Measurements from ENCODE around the gene SGCE.

SGCE gene

DNA sequence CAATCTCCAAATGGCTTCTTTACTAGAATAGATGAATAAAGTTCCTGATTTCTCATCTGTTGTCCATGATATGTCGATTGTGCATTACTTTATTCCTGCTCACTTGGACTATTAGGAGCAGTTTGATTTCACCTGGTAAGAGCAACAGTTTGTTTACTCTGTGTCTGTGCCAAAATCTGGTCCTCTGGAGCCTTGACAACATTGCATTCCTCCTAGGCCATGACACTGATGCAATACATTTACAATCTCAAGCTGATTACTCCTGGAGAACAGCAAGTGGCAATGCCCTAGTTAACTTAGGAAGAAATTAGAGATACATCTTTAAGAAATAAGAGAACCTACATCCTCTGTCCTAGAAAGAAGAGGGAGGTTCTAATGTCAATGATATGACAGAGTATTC is 71.8 kb downstream of the SGCE start:
- no peak overlapping the region for H3K4me2 ChIP-seq (ENCODE audit: low read length, poor library complexity, severe bottlenecking)
- no peak overlapping the region for H2AK5ac ChIP-seq (ENCODE audit: low read length, severe bottlenecking)
- H3K4me3 ChIP-seq (ENCODE audit: insufficient read depth in 1 of 2, low read depth in 1 of 2, low read length in 2 of 2) = no peak overlapping the region
- no peaks in the 10 kb centered on the region for H3K27me3 ChIP-seq (ENCODE audit: control insufficient read depth in 1 of 2, insufficient read depth in 1 of 2, low read length in 2 of 2)
- H3K4ac ChIP-seq (ENCODE audit: low read depth in 1 of 2, low read length in 2 of 2) = no peak overlapping the region
- H3K18ac ChIP-seq (ENCODE audit: low read depth in 1 of 2, low read length in 2 of 2) = no peak overlapping the region
- H3K4me1 ChIP-seq (ENCODE audit: control insufficient read depth, insufficient read depth, low read depth, low read length) = no peaks in the 10 kb centered on the region
- H2AFZ ChIP-seq (ENCODE audit: low read depth, low read length) = no peak overlapping the region
- H3K9me3 ChIP-seq (ENCODE audit: control insufficient read depth, low read length) = no peaks in the 10 kb centered on the region
- no peak overlapping the region for H2BK12ac ChIP-seq (ENCODE audit: low read length in 2 of 2)
- DNase-seq = no peak
- H2BK5ac ChIP-seq (ENCODE audit: low read depth, low read length, poor library complexity, severe bottlenecking) = no peak overlapping the region
- no peak overlapping the region for H4K8ac ChIP-seq (ENCODE audit: low read length)
- H2BK120ac ChIP-seq (ENCODE audit: low read depth, low read length) = no peak overlapping the region
- no peak overlapping the region for H3K23ac ChIP-seq (ENCODE audit: low read length in 2 of 2)
- no peak overlapping the region for H3K14ac ChIP-seq (ENCODE audit: low read length in 2 of 2)
- no peak overlapping the region for H3K27ac ChIP-seq (ENCODE audit: low read length, poor library complexity, severe bottlenecking)
- H3K9ac ChIP-seq (ENCODE audit: low read length) = no peak overlapping the region
- H3K79me1 ChIP-seq (replicated peaks; ENCODE audit: low read length, poor library complexity, severe bottlenecking) = peaks cover 2% of the 10 kb centered on the region
- no peak overlapping the region for H2BK15ac ChIP-seq (ENCODE audit: low read depth, poor library complexity, severe bottlenecking)
- H3K36me3 ChIP-seq (ENCODE audit: control insufficient read depth in 1 of 2, insufficient read depth in 2 of 2, low read depth in 1 of 2, low read length in 2 of 2) = peaks cover 0 to 45% of the 10 kb centered on the region in 2 experiments
- WGBS = 100% methylated on average over 1 of the region's 1 CpG
- no peak overlapping the region for H4K91ac ChIP-seq (ENCODE audit: low read length)

- Histone ChIP-seq H2BK12ac (ENCODE audit: low read length in 2 of 2) (no peak overlapping the region), H2BK120ac (ENCODE audit: low read depth, low read length) (no peak overlapping the region), H3K9ac (ENCODE audit: low read length) (no peak overlapping the region), H3K4me1 (ENCODE audit: control insufficient read depth, insufficient read depth, low read depth, low read length) (no peaks in the 10 kb centered on the region), H3K14ac (ENCODE audit: low read length in 2 of 2) (no peak overlapping the region), H2BK5ac (ENCODE audit: low read depth, low read length, poor library complexity, severe bottlenecking) (no peak overlapping the region), H4K8ac (ENCODE audit: low read length) (no peak overlapping the region), H3K27me3 (ENCODE audit: control insufficient read depth in 1 of 2, insufficient read depth in 1 of 2, low read length in 2 of 2) (no peaks in the 10 kb centered on the region), H3K36me3 (ENCODE audit: control insufficient read depth in 1 of 2, insufficient read depth in 2 of 2, low read depth in 1 of 2, low read length in 2 of 2) (peaks cover 0 to 38% of the 10 kb centered on the region in 2 experiments), H3K4me3 (ENCODE audit: insufficient read depth in 1 of 2, low read depth in 1 of 2, low read length in 2 of 2) (no peak overlapping the region), H3K4me2 (ENCODE audit: low read length, poor library complexity, severe bottlenecking) (no peak overlapping the region), H3K23ac (ENCODE audit: low read length in 2 of 2) (no peak overlapping the region), H3K18ac (ENCODE audit: low read depth in 1 of 2, low read length in 2 of 2) (no peak overlapping the region), H2AK5ac (ENCODE audit: low read length, severe bottlenecking) (no peak overlapping the region), H3K27ac (ENCODE audit: low read length, poor library complexity, severe bottlenecking) (peak overlapping the region; percentile 43), H3K9me3 (ENCODE audit: control insufficient read depth, low read length) (peaks cover 11% of the 10 kb centered on the region), H4K91ac (ENCODE audit: low read length) (no peak overlapping the region), H2BK15ac (ENCODE audit: low read depth, poor library complexity, severe bottlenecking) (no peak overlapping the region), H2AFZ (ENCODE audit: low read depth, low read length) (no peak overlapping the region), H3K79me1 (replicated peaks; ENCODE audit: low read length, poor library complexity, severe bottlenecking) (no peaks in the 10 kb centered on the region), H3K4ac (ENCODE audit: low read depth in 1 of 2, low read length in 2 of 2) (no peak overlapping the region)
- DNase-seq = peak; percentile 8
- no CpG with 5 or more reads among the region's 1 CpG for WGBS
Observed at GRCh38 chr7:94580601-94581000, 75.3 kb downstream of the SGCE start.

- H3K4me3 ChIP-seq (ENCODE audit: insufficient read depth in 1 of 2, low read depth in 1 of 2, low read length in 2 of 2) = no peak overlapping the region
- H3K4ac ChIP-seq (ENCODE audit: low read depth in 1 of 2, low read length in 2 of 2) = no peak overlapping the region
- no peak overlapping the region for H3K18ac ChIP-seq (ENCODE audit: low read depth in 1 of 2, low read length in 2 of 2)
- no peak overlapping the region for H3K27ac ChIP-seq (ENCODE audit: low read length, poor library complexity, severe bottlenecking)
- H4K8ac ChIP-seq (ENCODE audit: low read length) = no peak overlapping the region
- H3K36me3 ChIP-seq (ENCODE audit: control insufficient read depth in 1 of 2, insufficient read depth in 2 of 2, low read depth in 1 of 2, low read length in 2 of 2) = peaks cover 0 to 31% of the 10 kb centered on the region in 2 experiments
- H2AFZ ChIP-seq (ENCODE audit: low read depth, low read length) = no peak overlapping the region
- no peak overlapping the region for H2BK12ac ChIP-seq (ENCODE audit: low read length in 2 of 2)
- no peak overlapping the region for H3K4me2 ChIP-seq (ENCODE audit: low read length, poor library complexity, severe bottlenecking)
- H3K23ac ChIP-seq (ENCODE audit: low read length in 2 of 2) = no peak overlapping the region
- no peak for DNase-seq
- H2BK120ac ChIP-seq (ENCODE audit: low read depth, low read length) = no peak overlapping the region
- peaks cover 21% of the 10 kb centered on the region for H3K9me3 ChIP-seq (ENCODE audit: control insufficient read depth, low read length)
- no peaks in the 10 kb centered on the region for H3K4me1 ChIP-seq (ENCODE audit: control insufficient read depth, insufficient read depth, low read depth, low read length)
- no peak overlapping the region for H2AK5ac ChIP-seq (ENCODE audit: low read length, severe bottlenecking)
- no peak overlapping the region for H2BK15ac ChIP-seq (ENCODE audit: low read depth, poor library complexity, severe bottlenecking)
- no peaks in the 10 kb centered on the region for H3K79me1 ChIP-seq (replicated peaks; ENCODE audit: low read length, poor library complexity, severe bottlenecking)
- no peak overlapping the region for H3K14ac ChIP-seq (ENCODE audit: low read length in 2 of 2)
- no peaks in the 10 kb centered on the region for H3K27me3 ChIP-seq (ENCODE audit: control insufficient read depth in 1 of 2, insufficient read depth in 1 of 2, low read length in 2 of 2)
- no peak overlapping the region for H3K9ac ChIP-seq (ENCODE audit: low read length)
- 96% methylated on average over 2 of the region's 2 CpGs for WGBS
- no peak overlapping the region for H4K91ac ChIP-seq (ENCODE audit: low read length)
- H2BK5ac ChIP-seq (ENCODE audit: low read depth, low read length, poor library complexity, severe bottlenecking) = no peak overlapping the region
Observed at GRCh38 chr7:94579470-94579869, 76.5 kb downstream of the SGCE start.

GRCh38 chr7:94578614-94579013 is 77.3 kb downstream of the SGCE start:
- Histone ChIP-seq H2BK15ac (ENCODE audit: low read depth, poor library complexity, severe bottlenecking) (no peak overlapping the region), H2AFZ (ENCODE audit: low read depth, low read length) (no peak overlapping the region), H3K14ac (ENCODE audit: low read length in 2 of 2) (no peak overlapping the region), H3K4me2 (ENCODE audit: low read length, poor library complexity, severe bottlenecking) (no peak overlapping the region), H3K79me1 (replicated peaks; ENCODE audit: low read length, poor library complexity, severe bottlenecking) (no peaks in the 10 kb centered on the region), H2BK12ac (ENCODE audit: low read length in 2 of 2) (no peak overlapping the region), H3K18ac (ENCODE audit: low read depth in 1 of 2, low read length in 2 of 2) (no peak overlapping the region), H2AK5ac (ENCODE audit: low read length, severe bottlenecking) (no peak overlapping the region), H3K4me1 (ENCODE audit: control insufficient read depth, insufficient read depth, low read depth, low read length) (no peaks in the 10 kb centered on the region), H3K4me3 (ENCODE audit: insufficient read depth in 1 of 2, low read depth in 1 of 2, low read length in 2 of 2) (no peak overlapping the region), H3K9me3 (ENCODE audit: control insufficient read depth, low read length) (peaks cover 26% of the 10 kb centered on the region), H3K27ac (ENCODE audit: low read length, poor library complexity, severe bottlenecking) (no peak overlapping the region), H3K4ac (ENCODE audit: low read depth in 1 of 2, low read length in 2 of 2) (no peak overlapping the region), H4K91ac (ENCODE audit: low read length) (no peak overlapping the region), H3K27me3 (ENCODE audit: control insufficient read depth in 1 of 2, insufficient read depth in 1 of 2, low read length in 2 of 2) (no peaks in the 10 kb centered on the region), H3K36me3 (ENCODE audit: control insufficient read depth in 1 of 2, insufficient read depth in 2 of 2, low read depth in 1 of 2, low read length in 2 of 2) (peaks cover 0 to 23% of the 10 kb centered on the region in 2 experiments), H3K23ac (ENCODE audit: low read length in 2 of 2) (no peak overlapping the region), H3K9ac (ENCODE audit: low read length) (no peak overlapping the region), H4K8ac (ENCODE audit: low read length) (no peak overlapping the region), H2BK120ac (ENCODE audit: low read depth, low read length) (no peak overlapping the region), H2BK5ac (ENCODE audit: low read depth, low read length, poor library complexity, severe bottlenecking) (no peak overlapping the region)
- DNase-seq = no peak

Data from mesenchymal stem cell (in vitro differentiated cells and primary cell).